HG03097 (cell line): Measurements from ENCODE around the gene SYT11.
A peak's percentile ranks its signal among the peaks of the same experiment; 100 is the strongest.

Experiments
- ATAC-seq: cut with Tn5 transposase; IDR thresholded peaks from one replicate; pipeline ENCODE4 v1.9.1; 2021; ENCODE audit not compliant: unreplicated experiment, low FRiP score

Gene SYT11

DNA sequence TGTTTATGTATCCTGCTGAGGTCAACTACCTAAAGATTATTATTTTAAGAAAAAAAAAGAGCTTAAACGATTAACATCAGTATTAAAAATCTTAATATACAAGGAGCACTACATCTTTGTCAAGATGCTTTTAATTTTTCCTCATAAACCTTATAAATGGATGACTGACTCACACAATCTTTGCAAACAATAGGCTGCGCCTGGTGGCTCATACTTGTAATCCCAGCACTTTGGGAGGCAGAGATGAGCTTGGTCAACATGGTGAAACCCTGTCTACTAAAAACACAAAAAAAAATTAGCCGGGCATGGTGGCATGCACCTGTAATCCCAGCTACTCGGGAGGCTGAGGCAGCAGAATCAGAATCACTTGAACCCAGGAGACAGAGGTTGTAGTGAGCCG is 73.1 kb downstream of the SYT11 start:
- ATAC-seq: no peak

DNA sequence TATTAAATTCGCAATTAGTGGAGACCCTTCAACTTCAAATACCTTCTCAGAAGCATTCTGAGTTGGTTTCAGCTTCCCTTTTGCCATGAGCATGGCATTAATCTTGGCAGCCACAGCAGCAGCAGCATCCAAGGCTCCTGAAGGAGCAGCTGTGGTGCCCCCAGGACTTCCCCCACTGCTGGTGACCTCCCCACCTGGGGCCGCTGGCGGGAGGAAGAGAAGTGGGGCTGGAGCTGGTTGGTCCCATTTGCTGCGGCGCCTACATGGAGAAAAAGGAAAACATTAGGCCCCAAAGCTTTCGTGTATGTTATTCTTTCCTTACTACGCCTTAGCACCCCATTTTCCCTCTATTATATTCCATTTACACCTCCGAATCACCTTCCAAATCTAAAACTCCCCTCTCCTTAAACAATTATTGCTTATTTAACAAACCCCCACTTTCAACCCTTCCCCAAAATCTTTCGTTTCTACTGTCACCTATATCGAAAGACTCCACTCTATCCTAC is 74.3 kb downstream of the SYT11 start:
- no peak for ATAC-seq

DNA sequence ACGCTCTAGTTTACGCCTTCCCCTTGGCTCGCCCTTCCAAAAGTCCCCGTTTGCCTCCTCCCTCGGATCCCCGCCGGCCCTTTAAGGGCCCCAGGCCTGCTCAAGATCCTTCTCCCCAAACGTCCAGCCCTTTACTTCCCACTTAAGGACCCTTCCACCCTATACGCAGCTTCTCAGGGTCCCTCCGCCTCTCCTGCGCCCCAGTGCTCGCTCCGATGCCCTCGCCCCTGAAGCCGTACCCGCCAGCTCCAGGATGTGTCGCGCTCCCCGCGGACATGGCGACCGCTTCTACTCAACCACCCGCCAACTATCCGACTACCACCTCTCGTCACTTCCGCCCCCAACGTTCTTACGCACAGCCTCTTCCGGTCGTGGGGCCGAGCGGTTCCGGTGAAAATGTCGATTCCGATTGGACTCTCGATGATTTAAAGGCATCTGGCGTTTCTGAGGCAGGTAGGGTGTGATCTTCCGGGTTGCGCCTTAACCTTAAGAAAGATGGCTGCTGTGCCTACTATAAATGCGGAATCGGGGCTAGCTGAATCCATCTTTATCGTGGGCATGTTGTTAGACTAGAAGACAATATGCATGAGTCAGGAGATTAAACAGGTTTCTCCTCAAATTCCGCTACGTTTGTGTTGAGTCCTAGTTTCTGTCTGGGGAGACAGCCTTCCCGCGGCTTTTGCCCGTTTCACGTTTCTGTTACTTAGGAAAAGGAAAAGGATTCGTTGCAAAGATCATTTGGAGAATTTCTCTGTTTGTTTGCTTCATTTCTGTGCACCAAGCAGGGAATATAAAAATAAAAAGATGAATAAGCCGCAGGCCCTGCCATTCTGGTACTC is 74.9 kb downstream of the SYT11 start, which contains the start of gene KHDC4:
Gene KHDC4 (minus strand): TSS at position 317 of the 839 bp plus-strand sequence. CDS start 40 bp downstream, at position 277.
- peak; percentile 90 for ATAC-seq
